GM12873 (cell line): ENCODE results near the gene USHBP1.
A peak's percentile ranks its signal among the peaks of the same experiment; 100 is the strongest.

Experiments
- TF ChIP-seq, protein P1 (sequence below): IDR thresholded peaks from 2 replicates; pipeline ENCODE4 v1.5.1; 2012; ENCODE audit warnings: low read depth, mild to moderate bottlenecking, moderate library complexity, low read length, control low read depth; ENCODE audit not compliant: insufficient read depth; ENCODE audit errors: missing control alignments

Gene USHBP1

DNA sequence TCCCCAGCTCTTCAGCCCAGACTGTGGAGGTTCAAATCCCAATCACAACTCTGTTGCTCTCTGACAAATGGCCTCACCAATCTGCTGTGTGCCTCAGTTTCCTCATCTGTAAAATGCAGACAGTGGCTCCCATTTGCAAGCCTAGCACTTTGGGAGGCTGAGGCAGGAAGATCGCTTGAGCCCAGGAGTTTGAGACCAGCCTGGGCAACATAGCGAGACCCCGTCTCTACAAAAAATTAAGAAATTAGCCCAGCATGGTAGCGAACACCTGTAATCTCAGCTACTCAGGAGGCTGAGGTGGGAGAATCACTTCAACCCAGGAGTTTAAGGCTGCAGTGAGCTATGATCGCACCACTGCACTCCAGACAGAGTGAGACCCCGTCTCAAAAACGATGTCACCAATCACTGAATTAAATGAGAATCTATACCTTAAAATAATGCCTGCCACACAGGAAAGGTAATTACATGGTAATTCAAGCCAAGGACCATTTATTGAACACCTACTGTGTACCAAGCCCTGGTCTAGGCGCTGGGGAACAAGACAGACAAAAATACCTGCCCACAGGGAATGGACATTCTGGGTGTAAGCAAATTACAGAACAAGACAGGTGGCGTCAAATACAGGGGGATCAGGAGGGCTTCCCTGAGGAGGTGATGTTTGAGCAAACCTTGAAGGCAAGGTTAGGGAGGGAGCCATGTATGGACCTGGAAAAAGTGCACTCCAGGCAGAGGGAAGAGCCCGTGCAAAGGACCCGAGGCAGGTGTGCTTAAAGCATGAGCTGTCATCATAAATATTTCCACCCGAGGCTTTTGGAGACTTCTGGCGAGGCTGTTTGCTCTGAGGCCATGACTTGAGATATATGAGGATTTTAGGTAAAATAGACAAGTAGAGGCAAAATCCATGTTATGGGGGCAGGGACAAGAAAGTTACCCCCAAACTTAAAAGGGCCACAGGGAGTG lies 26.5 kb downstream of the USHBP1 start:
- TF ChIP-seq, protein P1, sequence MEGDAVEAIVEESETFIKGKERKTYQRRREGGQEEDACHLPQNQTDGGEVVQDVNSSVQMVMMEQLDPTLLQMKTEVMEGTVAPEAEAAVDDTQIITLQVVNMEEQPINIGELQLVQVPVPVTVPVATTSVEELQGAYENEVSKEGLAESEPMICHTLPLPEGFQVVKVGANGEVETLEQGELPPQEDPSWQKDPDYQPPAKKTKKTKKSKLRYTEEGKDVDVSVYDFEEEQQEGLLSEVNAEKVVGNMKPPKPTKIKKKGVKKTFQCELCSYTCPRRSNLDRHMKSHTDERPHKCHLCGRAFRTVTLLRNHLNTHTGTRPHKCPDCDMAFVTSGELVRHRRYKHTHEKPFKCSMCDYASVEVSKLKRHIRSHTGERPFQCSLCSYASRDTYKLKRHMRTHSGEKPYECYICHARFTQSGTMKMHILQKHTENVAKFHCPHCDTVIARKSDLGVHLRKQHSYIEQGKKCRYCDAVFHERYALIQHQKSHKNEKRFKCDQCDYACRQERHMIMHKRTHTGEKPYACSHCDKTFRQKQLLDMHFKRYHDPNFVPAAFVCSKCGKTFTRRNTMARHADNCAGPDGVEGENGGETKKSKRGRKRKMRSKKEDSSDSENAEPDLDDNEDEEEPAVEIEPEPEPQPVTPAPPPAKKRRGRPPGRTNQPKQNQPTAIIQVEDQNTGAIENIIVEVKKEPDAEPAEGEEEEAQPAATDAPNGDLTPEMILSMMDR = no peak

DNA sequence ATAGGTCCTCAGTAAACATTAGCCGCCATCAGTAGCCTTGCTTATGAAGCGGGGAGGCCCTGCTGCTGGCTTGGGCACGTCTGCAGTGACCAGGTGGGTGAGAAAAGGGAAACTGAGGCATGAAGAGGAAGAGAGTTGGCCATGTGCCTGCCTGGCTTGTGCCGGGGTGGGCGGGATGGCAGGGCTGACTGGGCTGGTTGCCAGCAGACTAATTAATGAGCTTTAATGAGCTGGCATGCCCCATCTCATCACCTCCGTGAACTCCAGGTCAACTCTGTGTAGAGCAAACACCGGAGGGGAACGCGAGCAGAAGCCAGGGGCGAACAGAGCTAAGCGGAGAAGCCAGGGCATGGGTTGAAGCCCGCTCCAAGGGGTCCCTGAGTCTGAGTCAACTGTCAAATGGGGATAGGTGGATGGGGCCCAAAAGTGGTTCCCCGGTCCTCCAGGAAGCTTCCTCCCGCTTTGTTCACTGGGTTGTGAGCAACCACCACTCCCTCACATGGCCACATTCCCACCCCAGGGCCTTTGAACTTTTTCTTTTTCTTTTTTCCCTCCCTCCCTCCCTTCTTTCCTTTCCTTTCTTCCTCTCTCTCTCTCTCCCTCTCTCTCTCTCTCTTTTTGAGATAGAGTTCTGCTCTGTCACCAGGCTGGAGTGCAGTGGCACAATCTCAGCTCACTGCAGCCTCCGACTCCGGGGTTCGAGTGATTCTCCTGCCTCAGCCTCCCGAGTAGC lies 27.6 kb downstream of the USHBP1 start:
- TF ChIP-seq, protein P1 = no peak

DNA sequence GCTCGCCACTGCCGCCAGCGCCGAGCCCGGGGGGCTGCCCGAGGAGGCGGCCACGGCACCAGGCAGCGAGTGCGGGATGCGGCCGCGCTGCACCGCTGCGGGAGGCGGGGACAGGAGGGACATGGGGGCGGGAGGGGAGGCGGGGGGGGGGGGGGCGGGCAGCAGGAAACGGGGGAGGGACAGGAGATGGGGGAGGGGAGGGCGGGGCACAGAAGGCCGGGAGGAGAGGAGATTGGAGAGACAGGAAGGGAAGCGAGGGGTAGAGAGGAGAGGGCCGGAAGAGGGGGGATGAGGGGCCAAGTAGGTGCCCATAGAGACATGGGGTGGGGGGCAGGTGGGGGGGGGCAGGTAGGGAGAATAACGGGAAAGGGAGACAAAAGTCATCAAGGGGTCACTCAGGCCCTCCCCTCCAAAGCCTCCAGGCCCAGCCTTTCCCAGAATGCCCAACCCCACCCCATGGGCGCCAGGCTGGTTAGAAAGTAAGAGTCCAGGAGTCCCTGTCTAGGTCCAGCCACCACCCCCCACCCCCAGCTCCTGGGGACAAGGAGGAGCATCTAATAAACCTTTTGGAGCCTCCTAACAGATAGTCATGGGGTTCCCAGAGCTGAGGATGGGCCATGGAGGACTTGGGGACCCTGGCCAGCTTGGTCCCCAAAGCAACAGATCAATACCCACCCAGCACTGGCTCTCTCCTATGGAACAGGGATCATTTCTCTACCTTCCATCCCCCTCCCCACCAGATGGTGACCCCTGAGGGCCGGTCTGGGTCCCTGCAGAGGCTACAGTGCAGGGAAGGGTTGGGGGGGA lies 28.4 kb downstream of the USHBP1 start:
- TF ChIP-seq, protein P1 = no peak

DNA sequence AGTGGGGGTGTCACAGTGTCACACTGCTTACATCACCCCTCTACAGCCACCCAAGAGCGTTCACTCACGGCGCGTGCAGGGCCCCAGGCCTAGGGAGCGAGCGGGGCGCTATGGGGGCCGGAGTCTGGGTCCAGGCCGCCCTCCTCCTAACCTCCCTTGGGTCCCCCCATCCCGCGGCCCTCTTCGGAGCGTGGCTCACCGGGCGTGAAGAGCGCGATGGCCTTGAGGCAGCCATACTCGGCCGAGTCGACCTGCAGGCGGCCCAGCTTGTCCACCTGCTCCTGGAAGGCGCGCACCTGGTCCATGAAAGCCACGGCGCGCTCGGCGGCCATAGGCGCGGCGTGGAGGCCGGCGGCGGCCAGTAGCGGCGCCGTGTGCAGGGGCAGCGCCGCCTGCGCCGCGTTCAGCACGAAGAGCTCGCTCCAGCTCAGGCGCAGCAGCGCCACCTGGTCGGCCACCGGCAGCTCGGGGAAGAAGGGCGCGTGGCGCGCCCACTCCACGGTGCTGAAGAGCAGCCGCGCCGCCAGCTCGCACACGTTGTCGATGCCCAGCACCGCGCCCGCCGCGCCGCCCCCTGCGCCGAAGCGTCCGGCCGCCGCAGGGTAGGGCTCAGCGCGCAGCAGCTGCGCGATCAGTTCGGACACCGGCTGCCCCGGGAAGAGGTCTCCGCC lies 29.1 kb downstream of the USHBP1 start:
- TF ChIP-seq, protein P1 = peak; percentile 68

DNA sequence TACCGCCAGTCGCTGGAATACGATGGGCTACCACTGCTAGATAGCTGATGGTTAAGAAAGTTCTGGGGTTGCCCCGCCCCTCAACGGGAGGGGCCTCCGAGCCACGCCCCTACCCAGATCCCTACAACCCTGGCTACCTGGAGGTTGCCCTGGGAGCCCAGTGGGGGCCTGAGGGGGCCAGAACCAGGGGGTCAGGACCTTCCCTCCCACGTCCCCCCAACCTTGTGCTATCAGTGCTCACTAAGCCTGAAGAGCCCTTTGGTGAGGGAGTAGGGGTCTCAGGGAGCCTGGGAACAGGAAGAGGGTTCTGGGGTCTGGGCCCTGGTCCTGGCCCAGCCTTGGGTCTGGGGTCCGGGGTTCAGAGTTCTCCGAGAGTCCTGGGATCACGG lies 29.6 kb downstream of the USHBP1 start:
- TF ChIP-seq, protein P1 = no peak

DNA sequence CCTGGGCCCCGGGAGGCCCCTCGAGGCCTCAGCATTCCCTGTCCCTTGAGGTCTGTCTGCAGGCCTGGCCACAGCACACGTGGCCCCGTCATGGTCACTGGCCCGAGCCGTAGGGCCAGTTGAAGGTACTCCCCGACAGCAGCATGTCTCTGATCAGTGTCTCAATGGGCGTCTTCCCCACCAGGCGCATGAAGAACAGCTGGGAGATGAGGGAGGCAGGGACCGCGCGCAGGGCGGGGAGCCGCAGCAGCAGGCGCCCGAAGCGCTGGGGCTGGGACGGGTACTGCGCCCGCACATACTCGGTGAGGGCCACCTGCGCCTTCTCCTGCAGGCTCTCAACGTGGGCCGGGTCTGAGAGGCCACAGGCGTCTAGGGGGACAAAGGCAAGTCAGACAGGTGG lies 32.3 kb downstream of the USHBP1 start:
- TF ChIP-seq, protein P1 = no peak
